H1 (cell line): ENCODE data around the gene RNASEH2A. TPM values are rescaled to one million over a fixed set of nuclear protein-coding genes. Genes with fewer than 3 reads are reported as not detected.
A peak's percentile ranks its signal among the peaks of the same experiment; 100 is the strongest.

ENCODE experiments used
- ASH2L ChIP-seq: fragments of 200-600, 300-600 bp; sonication (generic); IDR thresholded peaks from one replicate; pipeline ENCODE4 v1.7.1; 2017; ENCODE audit warnings: low read length
- CREB1 ChIP-seq: IDR thresholded peaks from 2 replicates; pipeline ENCODE4 v1.6.1; 2012; ENCODE audit warnings: inconsistent platforms
- CTBP2 ChIP-seq: IDR thresholded peaks from 2 replicates; pipeline ENCODE4 v1.7.0; 2011; ENCODE audit warnings: borderline replicate concordance, mild to moderate bottlenecking, moderate library complexity, mixed read lengths, low read length; ENCODE audit not compliant: insufficient read depth, insufficient read length
- MAFK ChIP-seq: IDR thresholded peaks from 2 replicates; pipeline ENCODE4 v1.6.1; 2012; ENCODE audit warnings: low read depth, mild to moderate bottlenecking, improper control_type of control experiment, low read length
- PHF8 ChIP-seq: fragments of 200-600 bp; sonication (generic); conservative IDR thresholded peaks from 2 replicates; pipeline ENCODE4 v1.7.1; 2012; ENCODE audit warnings: low read depth, mild to moderate bottlenecking, inconsistent platforms, low read length, moderate library complexity
- RXRA ChIP-seq: IDR thresholded peaks from 2 replicates; pipeline ENCODE4 v1.6.1; 2011; ENCODE audit warnings: low read depth, mild to moderate bottlenecking, low read length, moderate library complexity; ENCODE audit not compliant: insufficient read depth
- SAP30 ChIP-seq: fragments of 300-600 bp; sonication (generic); IDR thresholded peaks from 2 replicates; pipeline ENCODE4 v1.7.1; 2012; ENCODE audit warnings: low read length, moderate library complexity, mild to moderate bottlenecking, inconsistent platforms; ENCODE audit not compliant: insufficient read depth, insufficient replicate concordance
- TAF1 ChIP-seq: IDR thresholded peaks from 2 replicates; pipeline ENCODE4 v1.6.1; 2011; ENCODE audit warnings: mild to moderate bottlenecking, low read depth, low read length
- TBP ChIP-seq: IDR thresholded peaks from 2 replicates; pipeline ENCODE4 v1.6.1; 2011; ENCODE audit warnings: low read depth, low read length, improper control_type of control experiment
- polyA plus RNA-seq, 7 experiments: library from polyadenylated mRNA; depleted of rRNA in 3 of 7; stranded (reverse) in 5 of 7; unstranded in 2 of 7; fragments of >200 nt in 5 of 7; fragments of 200-250 nt in 2 of 7; gene quantifications; 1 replicate in 5 of 7; 2 replicates in 1 of 7; 4 replicates in 1 of 7; pipeline versions ENCODE4 v1.2.1 to v1.2.3, GENCODE V29; 2011 to 2013; ENCODE audit warnings: missing spikeins in 2 of 7, mixed read lengths in 2 of 7
- total RNA-seq: library from RNA; stranded (reverse); fragmentation: NEBNext Ultra II Directional; extraction: Animal tissue kit (Norgen Biotek cat#: 25700); gene quantifications from 2 replicates; pipeline ENCODE4 v1.2.1, GENCODE V29; 2021
- TF ChIP-seq, protein P1 (sequence below): IDR thresholded peaks from 2 replicates; pipeline ENCODE4 v1.6.1; 2012; ENCODE audit warnings: inconsistent platforms

RNASEH2A gene
- total and polyA plus RNA-seq, 2 of the 8 experiments (the other 6 are each of a cell fraction or from before 2014, with no cell fraction given), result 67.5 to 120 TPM

DNA sequence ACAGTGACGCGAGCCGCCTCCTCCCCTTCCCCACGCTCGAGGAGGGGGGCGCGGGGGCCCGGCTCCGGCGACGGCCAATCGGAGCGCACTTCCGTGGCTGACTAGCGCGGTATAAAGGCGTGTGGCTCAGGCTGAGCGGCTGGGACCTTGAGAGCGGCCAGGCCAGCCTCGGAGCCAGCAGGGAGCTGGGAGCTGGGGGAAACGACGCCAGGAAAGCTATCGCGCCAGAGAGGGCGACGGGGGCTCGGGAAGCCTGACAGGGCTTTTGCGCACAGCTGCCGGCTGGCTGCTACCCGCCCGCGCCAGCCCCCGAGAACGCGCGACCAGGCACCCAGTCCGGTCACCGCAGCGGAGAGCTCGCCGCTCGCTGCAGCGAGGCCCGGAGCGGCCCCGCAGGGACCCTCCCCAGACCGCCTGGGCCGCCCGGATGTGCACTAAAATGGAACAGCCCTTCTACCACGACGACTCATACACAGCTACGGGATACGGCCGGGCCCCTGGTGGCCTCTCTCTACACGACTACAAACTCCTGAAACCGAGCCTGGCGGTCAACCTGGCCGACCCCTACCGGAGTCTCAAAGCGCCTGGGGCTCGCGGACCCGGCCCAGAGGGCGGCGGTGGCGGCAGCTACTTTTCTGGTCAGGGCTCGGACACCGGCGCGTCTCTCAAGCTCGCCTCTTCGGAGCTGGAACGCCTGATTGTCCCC, 14.9 kb upstream of the RNASEH2A start, which contains the start of gene JUNB (continued):
- TF ChIP-seq RXRA, result no peak
- TF ChIP-seq SAP30, result no peak
- TF ChIP-seq PHF8, result peak; percentile 64
- TF ChIP-seq, protein P1, sequence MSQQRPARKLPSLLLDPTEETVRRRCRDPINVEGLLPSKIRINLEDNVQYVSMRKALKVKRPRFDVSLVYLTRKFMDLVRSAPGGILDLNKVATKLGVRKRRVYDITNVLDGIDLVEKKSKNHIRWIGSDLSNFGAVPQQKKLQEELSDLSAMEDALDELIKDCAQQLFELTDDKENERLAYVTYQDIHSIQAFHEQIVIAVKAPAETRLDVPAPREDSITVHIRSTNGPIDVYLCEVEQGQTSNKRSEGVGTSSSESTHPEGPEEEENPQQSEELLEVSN, result peak; percentile 38
- peak; percentile 93 for TF ChIP-seq TAF1
- no peak for TF ChIP-seq CTBP2
- peak; percentile 94 for TF ChIP-seq TBP
- peak; percentile 57; the same call in 1 of the 2 replicates for TF ChIP-seq CREB1
- TF ChIP-seq ASH2L, result peak; percentile 34
- no peak for TF ChIP-seq MAFK
